GM06990 (cell line): ENCODE data around the gene TXLNB.
"Not testable (repeated sequence)": the region's sequence is repeated elsewhere in the genome, so short reads cannot be mapped to it uniquely, and the experiment has no call there.

Source experiments
- DNase-seq: peaks from one replicate; pipeline ENCODE4 v3.0.0-alpha.2; 2011; ENCODE audit not compliant: insufficient read length; ENCODE audit errors: extremely low read depth
- H3K27me3 ChIP-seq: replicated peaks from 2 replicates; pipeline ENCODE4 v1.6.0; 2011; ENCODE audit warnings: low read length; ENCODE audit not compliant: control insufficient read depth, insufficient read depth
- H3K36me3 ChIP-seq: 2 replicates; pipeline ENCODE4 v1.5.1; 2011; ENCODE audit warnings: low read length; ENCODE audit not compliant: control insufficient read depth, insufficient read depth
- H3K4me3 ChIP-seq: replicated peaks from 2 replicates; pipeline ENCODE4 v1.5.1; 2011; ENCODE audit warnings: low read depth, mild to moderate bottlenecking, control low read depth, low read length
- CTCF ChIP-seq: IDR thresholded peaks from 2 replicates; pipeline ENCODE4 v1.5.1; 2011; ENCODE audit warnings: low read length, control low read depth, mild to moderate bottlenecking, inconsistent platforms; ENCODE audit not compliant: insufficient read depth, poor library complexity, severe bottlenecking

Gene TXLNB

GRCh38 chr6:139235661-139236060 lies 56.1 kb downstream of the TXLNB start:
- no peak for DNase-seq
- H3K36me3 ChIP-seq = no peaks in the 10 kb centered on the region
- TF ChIP-seq CTCF = no peak
- no peak overlapping the region for H3K4me3 ChIP-seq
- no peaks in the 10 kb centered on the region for H3K27me3 ChIP-seq

- H3K36me3 ChIP-seq, H3K4me3 ChIP-seq, DNase-seq, H3K27me3 ChIP-seq: not testable (repeated sequence)
Measured at GRCh38 chr6:139234193-139234592, 57.6 kb downstream of the TXLNB start.

- no peaks in the 10 kb centered on the region for H3K36me3 ChIP-seq
- H3K27me3 ChIP-seq = no peaks in the 10 kb centered on the region
- no peak for DNase-seq
- no peak overlapping the region for H3K4me3 ChIP-seq
- TF ChIP-seq CTCF = no peak
Measured at GRCh38 chr6:139231206-139231605, 60.6 kb downstream of the TXLNB start.

GRCh38 chr6:139230391-139230840 lies 61.4 kb downstream of the TXLNB start:
- DNase-seq = no peak
- Histone ChIP-seq H3K36me3 (no peaks in the 10 kb centered on the region), H3K4me3 (no peak overlapping the region), H3K27me3 (no peaks in the 10 kb centered on the region)
- no peak for TF ChIP-seq CTCF

- H3K36me3 ChIP-seq, DNase-seq, H3K4me3 ChIP-seq, H3K27me3 ChIP-seq: not testable (repeated sequence)
Measured at GRCh38 chr6:139228387-139228786, 63.4 kb downstream of the TXLNB start.

- no peak for DNase-seq
- Histone ChIP-seq H3K27me3 (no peaks in the 10 kb centered on the region), H3K36me3 (no peaks in the 10 kb centered on the region), H3K4me3 (no peak overlapping the region)
- no peak for TF ChIP-seq CTCF
Measured at GRCh38 chr6:139219746-139220145, 72.1 kb downstream of the TXLNB start.

- Histone ChIP-seq H3K4me3 (no peak overlapping the region), H3K27me3 (no peaks in the 10 kb centered on the region), H3K36me3 (no peaks in the 10 kb centered on the region)
- peak; percentile 41 for DNase-seq
- peak; percentile 93 for TF ChIP-seq CTCF
Measured at GRCh38 chr6:139219271-139219729, 72.5 kb downstream of the TXLNB start.

- not testable (repeated sequence) for DNase-seq, H3K36me3 ChIP-seq, H3K4me3 ChIP-seq, H3K27me3 ChIP-seq
Measured at GRCh38 chr6:139212460-139212859, 79.3 kb downstream of the TXLNB start.

GRCh38 chr6:139210766-139211165 lies 81.0 kb downstream of the TXLNB start:
- not testable (repeated sequence) for H3K4me3 ChIP-seq, H3K27me3 ChIP-seq, DNase-seq, H3K36me3 ChIP-seq
